DMS79 treated with DMSO at 0.1 percent for 48 hours (cell line): ENCODE measurements around the gene RUNX1.

Experiments used
- DNase-seq: peaks from one replicate; lab custom pipeline; 2025; lab: John Stamatoyannopoulos, UW

RUNX1 gene

DNA sequence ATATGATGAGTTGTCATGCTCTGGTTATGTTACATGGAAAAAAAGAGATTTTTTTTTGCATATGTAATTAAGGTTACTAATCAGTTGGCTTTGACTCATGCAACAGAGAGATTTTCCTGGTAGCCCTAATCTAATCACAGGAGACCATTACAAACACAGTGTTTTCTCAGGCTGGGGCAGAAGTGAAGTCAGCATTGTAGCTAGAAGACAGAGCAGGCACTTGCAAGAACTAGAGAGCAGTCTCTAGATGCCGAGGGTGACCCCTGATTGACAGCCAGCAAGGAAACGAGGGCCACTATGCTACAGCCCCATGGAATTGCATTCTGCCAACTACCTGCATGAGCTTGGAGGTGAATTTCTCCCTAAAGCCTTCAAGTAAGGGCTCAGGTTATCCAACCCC lies 151.3 kb downstream of the RUNX1 start:
- DNase-seq: no peak

DNA sequence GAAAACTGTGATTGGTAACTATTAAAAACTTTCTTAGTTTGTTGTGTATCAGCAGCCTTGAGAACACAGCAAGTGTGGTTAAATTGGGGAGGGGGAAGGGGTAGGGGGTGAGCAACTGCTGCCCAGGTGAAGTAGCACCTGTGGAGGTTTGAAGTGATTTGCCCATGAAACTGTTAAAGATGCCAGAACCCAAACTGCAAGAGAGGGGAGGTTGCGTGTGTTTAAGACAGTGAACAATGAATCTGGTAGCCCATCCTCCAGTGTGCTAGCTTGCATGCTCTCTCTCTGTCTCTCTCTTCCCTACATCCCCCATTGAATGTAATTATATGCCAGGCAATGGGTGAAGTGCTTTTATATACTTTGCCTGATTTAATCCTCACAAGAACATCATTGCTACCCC lies 154.7 kb downstream of the RUNX1 start:
- no peak for DNase-seq

DNA sequence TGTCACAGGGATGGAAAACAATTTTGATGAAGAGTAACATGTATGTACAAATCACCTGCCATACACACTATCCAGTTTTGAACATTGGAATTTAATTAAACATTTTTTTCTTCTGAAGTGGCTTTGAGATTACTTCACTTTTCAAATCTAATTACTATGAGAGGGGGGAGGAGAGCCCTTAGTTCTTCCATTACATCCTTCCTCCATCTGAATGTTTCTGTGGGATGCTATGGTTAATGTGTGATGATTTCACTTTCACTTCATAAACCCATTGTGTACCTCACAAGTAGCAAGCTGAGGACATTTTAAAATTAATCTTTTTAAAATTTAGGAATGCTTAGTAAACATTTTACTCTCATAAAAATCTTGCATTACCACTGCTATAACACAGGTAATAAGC lies 156.9 kb downstream of the RUNX1 start:
- peak; percentile 79 for DNase-seq

DNA sequence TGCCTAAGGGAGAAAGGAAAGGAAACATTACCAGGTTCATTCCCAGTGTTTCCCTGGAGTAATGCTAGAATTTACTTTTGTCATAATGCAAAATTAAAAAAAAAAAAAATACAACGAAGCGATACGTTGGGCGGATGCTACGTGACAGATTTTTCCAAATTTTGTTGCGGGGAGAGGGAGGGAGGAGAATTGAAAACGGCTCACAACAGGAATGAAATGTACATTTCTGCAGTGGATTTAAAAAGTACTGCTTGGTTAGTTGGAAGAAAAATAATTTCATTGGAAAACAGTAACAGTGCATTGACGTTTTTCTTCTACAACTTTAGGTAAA lies 157.5 kb downstream of the RUNX1 start:
- DNase-seq: peak; percentile 43

DNA sequence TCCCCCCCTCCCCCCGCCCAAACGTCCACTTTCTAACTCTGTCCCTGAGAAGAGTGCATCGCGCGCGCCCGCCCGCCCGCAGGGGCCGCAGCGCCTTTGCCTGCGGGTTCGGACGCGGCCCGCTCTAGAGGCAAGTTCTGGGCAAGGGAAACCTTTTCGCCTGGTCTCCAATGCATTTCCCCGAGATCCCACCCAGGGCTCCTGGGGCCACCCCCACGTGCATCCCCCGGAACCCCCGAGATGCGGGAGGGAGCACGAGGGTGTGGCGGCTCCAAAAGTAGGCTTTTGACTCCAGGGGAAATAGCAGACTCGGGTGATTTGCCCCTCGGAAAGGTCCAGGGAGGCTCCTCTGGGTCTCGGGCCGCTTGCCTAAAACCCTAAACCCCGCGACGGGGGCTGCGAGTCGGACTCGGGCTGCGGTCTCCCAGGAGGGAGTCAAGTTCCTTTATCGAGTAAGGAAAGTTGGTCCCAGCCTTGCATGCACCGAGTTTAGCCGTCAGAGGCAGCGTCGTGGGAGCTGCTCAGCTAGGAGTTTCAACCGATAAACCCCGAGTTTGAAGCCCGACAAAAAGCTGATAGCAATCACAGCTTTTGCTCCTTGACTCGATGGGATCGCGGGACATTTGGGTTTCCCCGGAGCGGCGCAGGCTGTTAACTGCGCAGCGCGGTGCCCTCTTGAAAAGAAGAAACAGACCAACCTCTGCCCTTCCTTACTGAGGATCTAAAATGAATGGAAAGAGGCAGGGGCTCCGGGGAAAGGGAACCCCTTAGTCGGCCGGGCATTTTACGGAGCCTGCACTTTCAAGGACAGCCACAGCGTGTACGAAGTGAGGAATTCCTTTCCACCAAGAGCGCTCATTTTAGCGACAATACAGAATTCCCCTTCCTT lies 158.1 kb downstream of the RUNX1 start:
- DNase-seq: peak; percentile 74

DNA sequence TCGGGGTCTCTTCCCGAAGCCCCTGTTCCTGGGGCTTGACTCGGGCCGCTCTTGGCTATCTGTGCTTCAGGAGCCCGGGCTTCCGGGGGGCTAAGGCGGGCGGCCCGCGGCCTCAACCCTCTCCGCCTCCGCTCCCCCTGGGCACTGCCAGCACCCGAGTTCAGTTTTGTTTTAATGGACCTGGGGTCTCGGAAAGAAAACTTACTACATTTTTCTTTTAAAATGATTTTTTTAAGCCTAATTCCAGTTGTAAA lies 158.7 kb downstream of the RUNX1 start:
- peak; percentile 73 for DNase-seq

DNA sequence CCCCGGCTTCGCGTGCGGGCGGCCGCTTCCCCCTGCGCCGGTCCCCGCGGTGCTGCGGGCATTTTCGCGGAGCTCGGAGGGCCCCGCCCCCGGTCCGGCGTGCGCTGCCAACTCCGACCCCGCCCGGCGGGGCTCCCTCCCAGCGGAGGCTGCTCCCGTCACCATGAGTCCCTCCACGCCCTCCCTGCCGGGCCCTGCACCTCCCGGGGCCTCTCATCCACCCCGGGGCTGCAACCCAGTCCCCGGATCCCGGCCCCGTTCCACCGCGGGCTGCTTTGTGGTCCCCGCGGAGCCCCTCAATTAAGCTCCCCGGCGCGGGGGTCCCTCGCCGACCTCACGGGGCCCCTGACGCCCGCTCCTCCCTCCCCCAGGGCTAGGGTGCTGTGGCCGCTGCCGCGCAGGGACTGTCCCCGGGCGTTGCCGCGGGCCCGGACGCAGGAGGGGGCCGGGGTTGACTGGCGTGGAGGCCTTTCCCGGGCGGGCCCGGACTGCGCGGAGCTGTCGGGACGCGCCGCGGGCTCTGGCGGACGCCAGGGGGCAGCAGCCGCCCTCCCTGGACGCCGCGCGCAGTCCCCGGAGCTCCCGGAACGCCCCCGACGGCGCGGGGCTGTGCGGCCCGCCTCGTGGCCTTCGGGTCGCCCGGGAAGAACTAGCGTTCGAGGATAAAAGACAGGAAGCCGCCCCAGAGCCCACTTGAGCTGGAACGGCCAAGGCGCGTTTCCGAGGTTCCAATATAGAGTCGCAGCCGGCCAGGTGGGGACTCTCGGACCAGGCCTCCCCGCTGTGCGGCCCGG lies 159.2 kb downstream of the RUNX1 start:
- DNase-seq: peak; percentile 78

DNA sequence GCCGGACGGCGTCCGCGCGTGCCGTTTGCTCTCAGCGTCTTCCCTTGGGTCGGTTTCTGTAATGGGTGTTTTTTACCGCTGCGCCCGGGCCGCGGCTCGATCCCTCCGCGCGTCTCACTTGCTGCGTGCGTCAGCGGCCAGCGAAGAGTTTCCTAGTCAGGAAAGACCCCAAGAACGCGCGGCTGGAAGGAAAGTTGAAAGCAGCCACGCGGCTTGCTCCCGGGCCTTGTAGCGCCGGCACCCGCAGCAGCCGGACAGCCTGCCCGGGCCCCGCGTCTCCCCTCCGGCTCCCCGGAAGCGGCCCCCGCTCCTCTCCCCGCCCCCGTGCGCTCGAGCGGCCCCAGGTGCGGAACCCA lies 159.8 kb downstream of the RUNX1 start:
- peak; percentile 42 for DNase-seq

DNA sequence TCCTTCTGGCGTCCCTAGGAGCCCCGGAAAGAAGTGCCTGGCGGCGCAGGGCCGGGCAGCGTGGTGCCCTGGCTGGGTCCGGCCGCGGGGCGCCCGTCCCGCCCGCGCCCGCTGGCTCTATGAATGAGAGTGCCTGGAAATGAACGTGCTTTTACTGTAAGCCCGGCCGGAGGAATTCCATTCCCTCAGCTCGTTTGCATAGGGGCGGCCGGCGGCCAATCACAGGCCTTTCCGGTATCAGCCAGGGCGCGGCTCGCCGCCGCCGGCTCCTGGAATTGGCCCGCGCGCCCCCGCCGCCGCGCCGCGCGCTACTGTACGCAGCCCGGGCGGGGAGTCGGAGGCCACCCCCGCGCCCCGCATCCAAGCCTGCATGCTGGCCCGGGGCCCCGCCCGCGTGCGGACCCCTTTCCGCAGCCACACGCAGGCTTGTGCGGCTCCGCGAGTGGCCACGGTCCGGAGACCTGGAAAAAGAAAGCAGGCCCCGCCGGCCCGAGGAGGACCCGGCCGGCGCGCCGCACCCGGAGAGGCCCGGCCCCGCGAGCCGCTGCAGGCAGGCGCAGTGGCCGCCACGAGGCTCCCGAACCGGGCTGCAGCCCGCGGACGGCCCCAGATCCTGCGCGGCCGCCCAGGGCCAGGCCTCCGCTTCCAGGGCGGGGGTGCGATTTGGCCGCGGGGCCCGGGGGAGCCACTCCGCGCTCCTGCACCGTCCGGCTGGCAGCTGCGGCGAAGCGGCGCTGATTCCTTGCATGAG lies 160.4 kb downstream of the RUNX1 start:
- DNase-seq: peak; percentile 91

DNA sequence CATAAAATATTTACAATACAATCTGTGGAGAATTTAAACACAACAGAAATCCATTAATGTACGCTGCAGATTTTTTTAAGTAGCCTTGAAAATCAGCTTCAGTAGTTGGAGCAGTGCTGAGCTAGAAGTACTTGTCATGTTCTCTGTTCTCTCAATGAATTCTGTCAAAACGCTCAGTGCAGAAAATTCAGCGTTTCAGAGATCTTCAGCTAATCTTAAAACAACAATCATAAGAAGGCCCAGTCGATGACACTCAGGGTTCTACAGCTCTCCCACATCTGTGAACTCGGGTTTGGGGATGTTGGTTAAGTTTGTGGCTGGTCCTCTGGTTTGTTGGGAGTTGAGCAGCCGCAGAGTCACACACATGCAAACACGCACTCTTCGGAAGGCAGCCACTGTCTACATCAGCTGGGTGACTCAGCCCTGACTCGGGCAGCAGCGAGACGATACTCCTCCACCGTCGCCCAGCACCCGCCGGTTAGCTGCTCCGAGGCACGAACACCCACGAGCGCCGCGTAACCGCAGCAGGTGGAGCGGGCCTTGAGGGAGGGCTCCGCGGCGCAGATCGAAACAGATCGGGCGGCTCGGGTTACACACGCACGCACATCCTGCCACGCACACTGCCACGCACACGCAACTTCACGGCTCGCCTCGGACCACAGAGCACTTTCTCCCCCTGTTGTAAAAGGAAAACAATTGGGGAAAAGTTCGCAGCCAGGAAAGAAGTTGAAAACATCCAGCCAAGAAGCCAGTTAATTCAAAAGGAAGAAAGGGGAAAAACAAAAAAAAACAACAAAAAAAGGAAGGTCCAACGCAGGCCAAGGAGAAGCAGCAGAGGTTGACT lies 161.2 kb downstream of the RUNX1 start:
- peak; percentile 79 for DNase-seq

DNA sequence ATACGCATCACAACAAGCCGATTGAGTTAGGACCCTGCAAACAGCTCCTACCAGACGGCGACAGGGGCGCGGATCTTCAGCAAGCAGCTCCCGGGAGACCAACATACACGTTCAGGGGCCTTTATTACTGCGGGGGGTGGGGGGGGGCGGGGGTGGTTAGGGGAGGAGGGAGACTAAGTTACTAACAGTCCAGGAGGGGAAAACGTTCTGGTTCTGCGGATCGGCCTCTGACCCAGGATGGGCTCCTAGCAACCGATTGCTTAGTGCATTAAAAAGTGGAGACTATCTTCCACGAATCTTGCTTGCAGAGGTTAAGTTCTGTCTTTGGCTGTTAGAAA lies 162.0 kb downstream of the RUNX1 start:
- no peak for DNase-seq

DNA sequence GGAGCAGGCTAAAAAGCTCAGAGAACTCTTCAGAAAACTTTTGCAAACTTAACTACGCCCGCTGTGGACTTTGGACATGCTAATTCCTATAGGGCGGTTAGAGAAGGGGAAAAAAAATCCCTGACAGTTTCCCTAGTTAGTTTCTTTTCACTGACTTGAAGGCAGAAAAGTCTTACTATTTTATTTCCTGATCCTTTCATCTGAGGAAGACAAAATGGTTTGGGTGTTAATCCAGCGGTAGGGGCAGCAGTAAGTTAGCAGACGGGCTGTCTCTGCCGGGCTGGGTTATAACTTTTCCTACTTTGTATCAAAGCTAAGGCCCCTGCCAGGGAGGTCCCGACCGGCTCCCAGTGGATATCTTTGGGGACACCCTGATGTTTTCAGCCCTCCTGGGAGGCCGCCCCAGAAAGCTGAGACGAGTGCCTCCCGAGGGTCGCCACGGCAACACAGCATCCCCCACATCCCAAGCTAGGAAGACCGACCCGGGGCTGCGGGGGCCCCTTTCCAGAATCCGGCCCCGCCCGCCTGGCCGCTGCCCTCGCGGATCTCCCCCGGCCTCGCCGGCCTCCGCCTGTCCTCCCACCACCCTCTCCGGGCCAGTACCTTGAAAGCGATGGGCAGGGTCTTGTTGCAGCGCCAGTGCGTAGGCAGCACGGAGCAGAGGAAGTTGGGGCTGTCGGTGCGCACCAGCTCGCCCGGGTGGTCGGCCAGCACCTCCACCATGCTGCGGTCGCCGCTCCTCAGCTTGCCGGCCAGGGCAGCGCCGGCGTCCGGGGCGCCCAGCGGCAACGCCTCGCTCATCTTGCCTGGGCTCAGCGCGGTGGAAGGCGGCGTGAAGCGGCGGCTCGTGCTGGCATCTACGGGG lies 162.6 kb downstream of the RUNX1 start:
- peak; percentile 47 for DNase-seq

DNA sequence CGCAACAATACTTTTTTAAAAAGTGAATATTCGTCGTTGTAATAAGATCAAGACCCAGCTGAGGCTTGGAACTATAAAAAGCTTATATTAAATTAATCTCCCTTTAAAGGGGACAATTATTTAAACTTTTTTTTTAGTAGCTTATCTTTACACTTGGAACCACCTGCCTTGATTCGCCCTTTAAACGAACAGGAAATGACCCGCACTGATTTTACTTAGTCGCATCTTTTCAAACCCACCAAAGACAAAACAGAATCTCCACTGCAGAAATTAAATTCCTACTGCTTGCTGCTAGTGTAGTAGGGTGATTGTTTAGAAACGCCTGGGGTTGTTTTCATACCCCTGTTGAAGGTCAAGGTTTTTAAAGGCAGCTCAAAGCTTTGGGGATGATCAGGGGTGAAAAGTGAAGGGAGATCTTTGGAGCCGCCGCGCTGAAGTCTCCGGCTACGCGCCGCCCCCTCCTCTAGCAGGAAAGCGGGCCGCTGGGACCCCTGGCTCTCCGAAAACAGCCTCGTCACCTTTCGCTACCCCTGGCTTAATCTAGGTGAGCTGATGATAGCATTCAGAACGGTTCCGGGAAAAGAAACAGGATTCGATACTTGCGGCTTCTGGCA lies 163.4 kb downstream of the RUNX1 start:
- DNase-seq: peak; percentile 47

DNA sequence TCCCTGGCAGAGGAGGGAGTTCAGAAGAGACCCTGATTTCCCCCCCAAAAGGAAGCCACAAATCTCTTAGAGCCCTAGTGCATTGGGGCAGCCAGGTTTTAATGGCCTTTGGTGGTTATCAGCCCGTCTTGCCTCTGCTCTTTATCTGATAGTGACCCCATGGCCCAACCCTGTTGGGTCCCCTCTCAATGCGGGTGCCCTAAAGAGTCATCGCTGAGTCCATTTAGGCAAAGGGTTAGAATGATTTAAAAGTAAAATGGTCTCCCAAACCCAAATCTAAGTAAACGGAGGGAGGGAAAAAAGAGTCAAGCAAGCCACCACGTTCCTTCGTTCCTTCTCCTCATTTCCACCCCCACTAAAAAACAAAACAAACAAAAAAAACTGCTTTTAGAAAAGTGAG lies 164.0 kb downstream of the RUNX1 start:
- DNase-seq: peak; percentile 50

DNA sequence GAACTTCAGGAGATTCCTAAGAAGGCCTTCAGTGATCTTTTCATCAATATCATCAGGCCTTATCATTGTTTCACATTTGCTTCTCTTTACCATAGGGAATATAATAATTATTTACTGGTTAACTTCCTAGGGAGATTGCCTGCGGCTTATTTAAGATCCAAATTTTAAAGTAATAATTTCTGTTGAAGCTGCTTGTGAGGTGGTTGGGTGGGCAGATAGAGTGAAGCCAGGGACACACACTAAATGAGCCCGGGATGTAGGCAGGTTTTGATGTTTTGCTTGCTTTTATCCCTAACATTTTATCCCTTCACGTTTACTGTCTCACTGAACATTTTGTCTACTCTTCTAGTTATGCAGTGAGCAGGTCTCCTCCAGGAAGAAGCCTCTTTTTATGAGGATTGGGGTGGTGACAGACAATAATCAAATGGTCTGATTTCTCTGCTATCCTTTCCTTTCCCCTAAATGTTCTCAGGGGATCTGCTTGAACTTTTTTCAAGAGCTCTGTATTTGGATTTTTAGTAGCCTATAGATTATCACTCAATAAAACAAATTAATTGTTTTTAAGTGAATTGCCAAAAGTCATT lies 164.7 kb downstream of the RUNX1 start:
- peak; percentile 49 for DNase-seq

DNA sequence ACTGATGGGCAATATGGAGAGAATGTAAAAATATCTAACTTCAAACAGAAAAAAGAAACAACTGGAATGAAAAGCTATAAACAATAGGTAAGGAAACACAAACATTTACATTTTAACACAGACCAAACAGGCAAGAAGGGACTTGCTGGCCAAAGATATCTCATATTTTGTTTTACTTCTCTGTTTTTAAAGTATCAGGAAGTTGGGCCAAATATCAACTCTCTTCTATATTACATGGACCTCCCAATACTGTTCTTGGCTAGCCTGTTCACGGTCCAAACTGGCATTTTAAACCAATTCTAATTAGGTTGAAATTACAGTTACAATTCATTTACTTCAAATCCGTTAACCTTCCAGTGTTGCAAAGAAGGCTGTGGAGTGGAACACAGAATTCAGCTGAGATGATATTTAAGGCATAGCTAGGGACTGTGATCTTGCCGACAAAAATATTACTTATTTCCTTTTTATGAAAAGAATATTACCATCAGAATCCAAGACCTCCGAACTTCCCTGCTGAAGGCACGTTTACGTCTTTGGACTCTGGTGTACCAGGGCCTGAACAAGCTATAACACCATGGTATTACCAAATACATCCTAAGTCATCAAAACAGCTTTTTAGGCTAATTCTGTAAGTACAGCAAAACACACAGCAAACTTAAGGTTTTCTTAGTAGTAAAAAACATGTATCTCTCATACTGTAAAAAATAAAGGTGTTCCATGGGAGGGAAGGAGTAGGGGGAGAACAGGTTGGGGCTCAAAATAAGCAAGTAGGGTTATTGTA lies 165.4 kb downstream of the RUNX1 start:
- peak; percentile 69 for DNase-seq

DNA sequence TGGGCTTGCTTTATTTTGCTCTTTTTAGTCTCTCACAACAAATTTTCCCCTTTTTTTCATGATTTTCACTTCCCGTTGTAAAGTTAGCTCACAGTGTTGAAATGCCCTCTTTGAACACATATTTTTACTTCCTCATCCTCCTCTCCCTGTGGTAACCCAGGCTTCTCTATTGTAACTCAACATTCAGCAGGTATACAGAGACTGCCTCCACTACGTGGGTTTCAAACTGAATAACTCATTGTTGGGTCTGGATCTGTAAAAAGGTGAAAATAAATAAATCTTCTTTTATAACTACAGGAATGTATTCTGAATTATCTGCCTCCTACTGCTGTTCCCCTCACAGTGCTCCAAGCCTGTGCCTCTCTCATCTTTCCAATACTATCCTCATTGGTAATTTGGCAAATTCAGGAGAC lies 166.4 kb downstream of the RUNX1 start:
- peak; percentile 45 for DNase-seq

DNA sequence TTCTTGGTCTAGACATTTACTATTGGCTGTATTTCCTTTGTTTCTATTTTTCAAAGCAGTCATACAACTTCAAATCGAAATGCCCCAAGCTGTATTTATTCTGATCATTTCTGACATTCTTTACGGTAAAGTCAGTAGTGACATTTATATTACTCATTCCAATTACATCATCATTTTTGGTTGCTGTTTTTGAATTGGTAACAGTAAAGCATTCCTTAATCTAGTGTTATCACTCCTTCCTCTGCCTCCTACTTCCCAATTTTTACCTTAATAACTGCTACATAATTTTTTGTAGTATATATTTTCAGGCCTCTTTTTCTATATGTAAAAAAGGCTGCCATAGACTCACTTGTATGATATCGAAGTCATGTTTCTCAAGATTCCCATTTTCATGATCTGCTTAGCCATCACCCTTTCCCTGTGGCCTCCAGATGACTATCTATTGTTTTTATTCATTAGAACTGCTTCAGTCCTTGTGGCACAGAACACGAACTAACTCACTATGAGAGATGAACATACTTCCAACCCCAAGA lies 167.2 kb downstream of the RUNX1 start:
- DNase-seq: peak; percentile 76

DNA sequence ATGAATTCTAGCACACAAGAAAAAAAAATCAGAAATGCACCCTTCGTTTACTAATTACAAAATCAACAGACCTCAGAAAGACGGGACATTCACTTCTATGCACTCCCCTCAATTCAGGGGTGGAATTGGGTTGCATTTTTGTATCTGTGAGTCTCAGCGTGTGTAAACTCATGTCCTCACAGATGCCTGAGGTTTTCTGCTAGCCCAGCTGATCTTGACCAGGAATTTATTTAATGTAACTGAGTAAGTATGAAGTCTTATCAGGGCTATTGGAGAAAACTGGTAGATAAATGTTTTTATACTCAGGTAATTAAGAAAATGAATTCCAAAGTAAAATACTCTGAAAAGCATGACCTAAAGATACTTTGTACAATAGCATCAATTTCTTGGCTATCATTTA lies 167.7 kb downstream of the RUNX1 start:
- no peak for DNase-seq
